BE2C (cell line): ENCODE data around the gene CNTLN.

ENCODE experiments used
- DNase-seq: peaks from one replicate; pipeline ENCODE4 v3.0.0-alpha.2; 2020
- H3K27me3 ChIP-seq: fragments of 250-450 bp; sonication (Bioruptor Pico); 2 replicates; pipeline ENCODE4 v1.5.1; 2020; ENCODE audit warnings: mild to moderate bottlenecking
- H3K36me3 ChIP-seq: fragments of 250-450 bp; sonication (Bioruptor Pico); 2 replicates; pipeline ENCODE4 v1.5.1; 2020; ENCODE audit warnings: mild to moderate bottlenecking
- H3K4me1 ChIP-seq: fragments of 250-450 bp; sonication (Bioruptor Pico); 2 replicates; pipeline ENCODE4 v1.5.1; 2020
- H3K4me3 ChIP-seq: 2 replicates; pipeline ENCODE4 v1.5.1; 2011; ENCODE audit warnings: low read depth, low read length
- H3K9me3 ChIP-seq: fragments of 250-450 bp; sonication (Bioruptor Pico); 2 replicates; pipeline ENCODE4 v1.5.1; 2020
- CTCF ChIP-seq: IDR thresholded peaks from 2 replicates; pipeline ENCODE4 v1.5.1; 2012; ENCODE audit warnings: mild to moderate bottlenecking, low read depth, low read length

Gene CNTLN

GRCh38 chr9:17138503-17138902, 3.7 kb downstream of the CNTLN start:
- Histone ChIP-seq H3K4me3 (no peak overlapping the region), H3K4me1 (no peaks in the 10 kb centered on the region), H3K27me3 (no peaks in the 10 kb centered on the region), H3K36me3 (no peaks in the 10 kb centered on the region), H3K9me3 (no peaks in the 10 kb centered on the region)
- no peak for DNase-seq
- no peak for TF ChIP-seq CTCF

GRCh38 chr9:17140418-17140817, 5.6 kb downstream of the CNTLN start:
- TF ChIP-seq CTCF, result no peak
- no peaks in the 10 kb centered on the region for H3K27me3 ChIP-seq
- H3K4me1 ChIP-seq, result no peaks in the 10 kb centered on the region
- H3K4me3 ChIP-seq, result no peak overlapping the region
- no peaks in the 10 kb centered on the region for H3K9me3 ChIP-seq
- peaks cover 3% of the 10 kb centered on the region; the same call in 1 of the 2 replicates for H3K36me3 ChIP-seq
- no peak for DNase-seq

GRCh38 chr9:17148324-17148723, 13.5 kb downstream of the CNTLN start:
- no peak overlapping the region for H3K4me3 ChIP-seq
- no peaks in the 10 kb centered on the region for H3K9me3 ChIP-seq
- no peaks in the 10 kb centered on the region for H3K27me3 ChIP-seq
- TF ChIP-seq CTCF, result no peak
- peaks cover 5% of the 10 kb centered on the region; the same call in 1 of the 2 replicates for H3K36me3 ChIP-seq
- DNase-seq, result no peak
- H3K4me1 ChIP-seq, result no peaks in the 10 kb centered on the region

GRCh38 chr9:17159469-17159868, 24.6 kb downstream of the CNTLN start:
- no peaks in the 10 kb centered on the region for H3K36me3 ChIP-seq
- no peak overlapping the region for H3K4me3 ChIP-seq

GRCh38 chr9:17160327-17160726, 25.5 kb downstream of the CNTLN start:
- H3K4me1 ChIP-seq, result no peaks in the 10 kb centered on the region
- no peak for TF ChIP-seq CTCF
- no peaks in the 10 kb centered on the region for H3K27me3 ChIP-seq
- H3K9me3 ChIP-seq, result no peaks in the 10 kb centered on the region
- no peaks in the 10 kb centered on the region for H3K36me3 ChIP-seq
- no peak for DNase-seq
- no peak overlapping the region for H3K4me3 ChIP-seq

More at GRCh38 chr9:17159469-17159868, 24.6 kb downstream of the CNTLN start:
- no peak for TF ChIP-seq CTCF
- Histone ChIP-seq H3K9me3 (no peaks in the 10 kb centered on the region), H3K27me3 (no peaks in the 10 kb centered on the region), H3K4me1 (no peaks in the 10 kb centered on the region)
- DNase-seq, result no peak

GRCh38 chr9:17165764-17166163, 30.9 kb downstream of the CNTLN start:
- Histone ChIP-seq H3K4me1 (no peaks in the 10 kb centered on the region), H3K4me3 (no peak overlapping the region), H3K36me3 (no peaks in the 10 kb centered on the region), H3K9me3 (no peaks in the 10 kb centered on the region), H3K27me3 (no peaks in the 10 kb centered on the region)
- no peak for DNase-seq
- TF ChIP-seq CTCF, result no peak
